ENCODE results near the gene SPOP.
"Not testable (repeated sequence)": the region's sequence is repeated elsewhere in the genome, so short reads cannot be mapped to it uniquely, and the experiment has no call there.

SPOP gene

DNA sequence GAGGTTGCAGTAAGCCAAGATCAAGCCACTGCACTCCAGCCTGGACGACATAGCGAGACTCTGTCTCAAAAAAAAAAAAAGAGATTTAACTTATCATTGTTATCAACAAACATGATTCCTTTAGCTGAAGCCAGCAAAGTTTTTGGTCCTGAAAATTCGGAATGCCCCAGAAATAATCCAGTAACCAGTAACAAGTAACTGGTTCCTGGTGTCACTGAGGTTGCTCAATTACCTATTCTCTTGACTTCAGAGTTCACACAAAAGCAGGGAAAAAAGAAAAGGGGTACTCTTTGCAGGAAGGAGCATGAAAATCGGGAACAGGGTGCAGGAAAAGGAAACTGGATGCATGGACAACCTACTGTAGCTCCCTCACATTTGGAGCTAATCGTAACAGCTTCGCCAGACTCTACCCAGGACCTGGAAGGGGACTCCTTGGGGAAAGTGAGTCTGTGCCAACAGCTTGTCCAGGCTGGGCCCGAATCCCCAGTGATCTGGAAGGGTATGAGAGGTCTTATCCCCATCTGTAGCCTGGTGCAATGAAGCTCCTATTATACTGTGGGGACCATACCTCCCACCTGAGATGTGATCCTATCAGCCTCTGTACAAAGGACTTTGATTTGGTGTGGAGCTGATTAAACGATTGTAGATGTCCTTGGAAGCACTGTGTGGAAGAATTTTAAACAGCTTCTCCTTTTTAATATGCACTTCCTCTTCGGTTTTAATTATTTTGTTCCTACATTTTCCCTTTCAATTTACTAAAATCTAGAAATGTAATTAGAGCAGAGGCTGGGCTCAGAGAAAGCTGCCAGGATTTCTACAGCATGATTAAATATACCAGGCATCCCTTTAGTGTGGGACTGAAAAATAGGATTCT, 3.4 kb upstream of the SPOP start:
- Mint-ChIP-seq H3K9me3 (ENCODE audit: low read depth) (no peaks in the 10 kb centered on the region), H3K27ac (no peak overlapping the region), H3K4me1 (ENCODE audit: low read depth) (peaks cover 21% of the 10 kb centered on the region), H3K4me3 (no peak overlapping the region), H3K36me3 (no peaks in the 10 kb centered on the region), H3K27me3 (no peaks in the 10 kb centered on the region)

DNA sequence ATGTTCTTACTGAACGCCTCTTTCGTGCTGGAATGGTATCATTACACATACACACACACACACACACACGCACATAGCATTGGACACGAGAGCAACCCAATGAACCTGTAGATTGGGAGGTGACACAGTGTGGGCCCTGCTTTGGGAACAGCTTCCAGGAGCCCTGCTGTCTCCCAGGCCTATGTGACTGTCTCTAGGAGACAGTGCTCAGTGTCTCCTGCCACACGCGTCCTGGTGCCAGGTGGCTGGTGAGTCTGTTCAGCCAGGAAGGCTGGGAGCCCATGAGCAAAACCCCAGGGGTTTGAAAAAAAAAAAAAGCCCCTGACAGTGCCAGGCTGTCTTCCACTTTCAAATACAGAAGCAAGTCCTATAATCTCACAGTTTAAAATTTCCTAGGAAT, 2.4 kb upstream of the SPOP start:
- Mint-ChIP-seq H3K27ac (no peak overlapping the region), H3K4me3 (no peak overlapping the region), H3K9me3 (ENCODE audit: low read depth) (no peaks in the 10 kb centered on the region), H3K27me3 (no peaks in the 10 kb centered on the region), H3K4me1 (ENCODE audit: low read depth) (peaks cover 31% of the 10 kb centered on the region), H3K36me3 (peaks cover under 1% of the 10 kb centered on the region)

DNA sequence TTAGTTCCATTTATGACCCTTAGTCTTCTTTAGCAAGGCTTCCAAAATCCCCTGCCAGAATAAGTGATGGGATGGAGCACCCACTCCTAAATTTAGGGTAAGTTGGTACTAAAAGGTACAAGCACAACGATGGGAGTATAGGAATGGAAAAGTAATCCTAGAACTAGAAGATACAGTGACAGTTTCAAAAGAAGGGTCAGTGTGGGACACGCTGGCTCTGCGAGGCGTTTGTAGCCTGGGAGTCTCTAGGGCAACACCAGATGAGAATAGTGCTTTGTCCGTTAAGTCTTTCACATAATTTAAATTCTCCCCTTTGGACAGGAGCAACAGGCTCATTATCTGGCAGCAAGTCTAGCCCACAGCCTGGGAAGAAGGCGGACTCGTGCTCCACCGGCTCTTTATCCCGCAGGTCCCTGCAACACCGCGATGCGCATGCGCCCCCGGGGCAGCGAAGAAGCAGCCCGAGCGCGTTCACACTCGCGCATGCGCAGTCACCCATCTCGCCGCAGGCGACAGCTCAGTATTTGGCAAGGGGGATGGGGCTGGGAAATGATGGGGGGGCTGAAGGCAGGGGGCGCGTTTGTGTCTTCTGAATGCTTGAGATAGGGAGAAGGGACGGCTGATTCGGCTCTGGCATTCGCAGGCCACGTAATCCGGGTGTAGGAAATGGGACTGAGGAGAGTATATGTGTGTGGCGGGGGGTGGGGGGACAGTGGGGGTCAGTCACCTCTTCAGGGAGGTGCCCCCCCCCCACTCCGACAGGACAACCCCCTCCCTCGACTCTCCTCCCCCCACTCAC, 564 bp downstream of the SPOP start:
- no peaks in the 10 kb centered on the region for H3K27me3 Mint-ChIP-seq

DNA sequence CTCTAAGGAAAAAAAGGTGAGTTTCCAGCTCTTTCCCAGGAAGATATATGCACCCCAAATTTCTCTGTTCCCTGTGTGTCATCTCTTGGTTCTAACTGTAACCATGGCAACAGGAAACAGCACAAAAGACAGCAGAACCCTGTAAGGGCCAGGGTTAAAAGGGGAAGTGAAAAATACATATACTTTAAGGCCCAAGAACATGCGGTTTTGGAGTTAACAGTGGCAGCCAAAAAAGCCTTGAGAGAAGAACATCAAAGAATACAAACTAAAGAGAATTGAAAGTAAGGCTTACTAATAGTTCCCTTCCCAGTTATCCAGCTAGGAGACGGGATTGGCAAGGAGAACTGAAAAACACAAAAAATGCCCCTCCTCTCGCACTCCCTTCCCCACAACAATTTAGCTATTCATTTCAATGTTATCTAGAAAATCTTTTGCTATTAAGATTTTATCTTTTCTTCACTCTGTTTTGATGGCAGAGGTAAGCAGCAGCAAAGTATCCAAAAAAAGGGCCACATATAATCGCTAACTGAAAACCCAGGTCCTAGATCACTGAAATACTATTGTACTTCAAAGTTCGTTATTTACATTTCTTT, 1.5 kb downstream of the SPOP start:
- peaks cover 12% of the 10 kb centered on the region for H3K36me3 Mint-ChIP-seq
- peak overlapping the region; percentile 98 for H3K27ac Mint-ChIP-seq
- peaks cover 57% of the 10 kb centered on the region for H3K4me1 Mint-ChIP-seq (ENCODE audit: low read depth)
- no peaks in the 10 kb centered on the region for H3K27me3 Mint-ChIP-seq
- peak overlapping the region; percentile 96 for H3K4me3 Mint-ChIP-seq
- H3K9me3 Mint-ChIP-seq (ENCODE audit: low read depth): no peaks in the 10 kb centered on the region

More for the DNA sequence above, 564 bp downstream of the SPOP start:
- no peaks in the 10 kb centered on the region for H3K9me3 Mint-ChIP-seq (ENCODE audit: low read depth)
- H3K27ac Mint-ChIP-seq: peak overlapping the region; percentile 98
- H3K4me3 Mint-ChIP-seq: peak overlapping the region; percentile 96
- peaks cover 12% of the 10 kb centered on the region for H3K36me3 Mint-ChIP-seq
- peaks cover 52% of the 10 kb centered on the region for H3K4me1 Mint-ChIP-seq (ENCODE audit: low read depth)

DNA sequence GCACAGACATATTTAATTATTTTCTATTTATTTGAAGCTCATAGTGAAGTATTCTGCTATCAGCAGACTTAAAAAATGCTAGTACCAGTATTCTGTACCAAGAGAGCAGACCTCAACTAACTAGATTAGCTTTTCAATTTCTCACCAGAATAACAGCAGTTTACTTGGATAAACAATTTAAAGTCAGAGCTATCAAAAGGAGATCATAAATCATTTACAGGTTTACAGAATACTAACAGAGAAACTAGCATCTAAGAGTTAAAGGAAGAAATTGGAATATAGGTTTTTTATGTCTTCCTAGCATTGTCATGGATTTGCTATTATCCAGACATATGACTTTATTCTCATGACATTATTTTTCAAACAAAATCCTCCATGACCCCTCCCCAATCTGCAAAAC, 3.4 kb downstream of the SPOP start:
- peak overlapping the region; percentile 98 for H3K27ac Mint-ChIP-seq
- H3K4me1 Mint-ChIP-seq (ENCODE audit: low read depth): peaks cover 73% of the 10 kb centered on the region
- H3K27me3 Mint-ChIP-seq: no peaks in the 10 kb centered on the region
- peak overlapping the region; percentile 96 for H3K4me3 Mint-ChIP-seq
- H3K9me3 Mint-ChIP-seq (ENCODE audit: low read depth): no peaks in the 10 kb centered on the region
- peaks cover 12% of the 10 kb centered on the region for H3K36me3 Mint-ChIP-seq

DNA sequence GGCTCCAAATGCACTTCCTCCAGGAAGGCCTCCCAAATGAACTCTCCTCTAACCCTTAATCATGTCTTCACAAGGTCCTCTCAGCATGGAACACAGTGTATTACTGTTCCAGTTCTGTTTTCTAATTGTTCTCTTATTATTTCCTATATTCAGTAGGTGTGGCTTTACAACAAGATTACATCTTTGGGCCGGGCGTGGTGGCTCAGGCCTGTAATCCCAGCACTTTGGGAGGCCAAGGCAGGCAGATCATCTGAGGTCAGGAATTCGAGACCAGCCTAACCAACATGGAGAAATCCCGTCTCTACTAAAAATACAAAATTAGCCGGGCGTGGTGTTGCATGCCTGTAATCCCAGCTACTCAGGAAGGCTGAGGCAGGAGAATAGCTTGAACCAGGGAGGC, 4.2 kb downstream of the SPOP start:
- H3K36me3 Mint-ChIP-seq: peaks cover 12% of the 10 kb centered on the region
- peak overlapping the region; percentile 68 for H3K27ac Mint-ChIP-seq
- not testable (repeated sequence) for H3K27me3 Mint-ChIP-seq; H3K9me3 Mint-ChIP-seq (ENCODE audit: low read depth)
- H3K4me1 Mint-ChIP-seq (ENCODE audit: low read depth): peaks cover 73% of the 10 kb centered on the region
- peak overlapping the region; percentile 51 for H3K4me3 Mint-ChIP-seq

DNA sequence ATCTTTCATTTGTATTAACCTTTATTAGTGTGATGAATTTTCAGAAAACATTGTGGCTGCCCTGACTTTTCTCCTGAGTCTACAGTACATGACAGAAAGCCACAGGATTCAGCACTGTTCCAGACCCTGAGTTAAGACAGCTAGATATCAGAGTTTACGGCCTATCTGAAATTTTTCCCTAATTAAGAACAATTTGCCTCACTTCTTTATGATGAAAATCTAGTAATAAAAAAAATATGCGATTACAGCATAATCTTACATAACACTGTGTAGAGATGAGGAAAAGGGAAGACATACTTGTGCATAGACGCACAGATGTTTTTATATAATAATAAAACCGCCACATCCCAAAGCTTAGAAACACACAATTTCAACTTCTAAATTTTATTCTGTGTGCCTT, 7.3 kb downstream of the SPOP start:
- peaks cover 12% of the 10 kb centered on the region for H3K36me3 Mint-ChIP-seq
- no peaks in the 10 kb centered on the region for H3K9me3 Mint-ChIP-seq (ENCODE audit: low read depth)
- no peak overlapping the region for H3K27ac Mint-ChIP-seq
- H3K27me3 Mint-ChIP-seq: no peaks in the 10 kb centered on the region
- peaks cover 69% of the 10 kb centered on the region for H3K4me1 Mint-ChIP-seq (ENCODE audit: low read depth)
- H3K4me3 Mint-ChIP-seq: no peak overlapping the region

DNA sequence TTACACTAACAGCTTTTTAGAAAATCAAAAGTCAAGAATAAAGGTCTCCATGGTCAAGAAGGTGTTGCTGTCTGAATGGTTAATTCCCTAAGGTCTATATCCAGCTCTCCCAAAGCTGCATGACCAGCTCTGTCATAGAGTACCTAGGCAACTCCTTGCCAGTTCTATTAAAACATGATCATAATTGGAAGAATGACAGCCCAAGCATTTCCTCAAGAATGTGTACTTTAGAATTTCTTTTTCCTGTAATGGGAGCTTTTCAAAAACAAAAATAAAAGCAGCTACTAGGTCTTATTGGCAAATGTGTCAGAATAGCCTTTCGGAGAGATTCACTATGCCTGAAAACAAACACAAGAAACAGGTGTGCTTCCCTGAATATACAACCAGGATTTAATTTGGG, 7.9 kb downstream of the SPOP start:
- H3K27me3 Mint-ChIP-seq: no peaks in the 10 kb centered on the region
- H3K27ac Mint-ChIP-seq: peak overlapping the region; percentile 50
- peaks cover 63% of the 10 kb centered on the region for H3K4me1 Mint-ChIP-seq (ENCODE audit: low read depth)
- H3K9me3 Mint-ChIP-seq (ENCODE audit: low read depth): no peaks in the 10 kb centered on the region
- peak overlapping the region; percentile 1 for H3K4me3 Mint-ChIP-seq
- H3K36me3 Mint-ChIP-seq: peaks cover 9% of the 10 kb centered on the region

DNA sequence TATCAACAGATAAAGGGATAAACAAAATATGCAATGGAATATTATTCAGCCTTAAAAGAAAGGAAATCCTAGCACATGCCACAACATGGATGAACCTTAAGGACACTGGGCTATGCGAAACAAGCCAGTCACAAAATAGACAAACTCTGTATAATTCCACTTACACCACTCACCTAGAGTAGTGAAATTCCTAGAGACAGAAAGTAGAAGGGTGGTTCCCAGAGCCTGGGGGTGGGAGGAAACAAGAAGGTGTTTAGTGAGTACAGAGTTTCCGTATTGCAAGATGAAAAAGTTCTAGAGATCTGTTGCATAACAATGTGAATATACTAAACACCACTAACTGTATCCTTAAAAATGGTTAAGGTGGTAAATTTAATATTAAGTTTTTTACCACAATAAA, 10.0 kb downstream of the SPOP start:
- H3K4me1 Mint-ChIP-seq (ENCODE audit: low read depth): peaks cover 65% of the 10 kb centered on the region
- H3K36me3 Mint-ChIP-seq: peaks cover 7% of the 10 kb centered on the region
- H3K9me3 Mint-ChIP-seq (ENCODE audit: low read depth): no peaks in the 10 kb centered on the region
- H3K27ac Mint-ChIP-seq: peak overlapping the region; percentile 8
- no peak overlapping the region for H3K4me3 Mint-ChIP-seq
- no peaks in the 10 kb centered on the region for H3K27me3 Mint-ChIP-seq

DNA sequence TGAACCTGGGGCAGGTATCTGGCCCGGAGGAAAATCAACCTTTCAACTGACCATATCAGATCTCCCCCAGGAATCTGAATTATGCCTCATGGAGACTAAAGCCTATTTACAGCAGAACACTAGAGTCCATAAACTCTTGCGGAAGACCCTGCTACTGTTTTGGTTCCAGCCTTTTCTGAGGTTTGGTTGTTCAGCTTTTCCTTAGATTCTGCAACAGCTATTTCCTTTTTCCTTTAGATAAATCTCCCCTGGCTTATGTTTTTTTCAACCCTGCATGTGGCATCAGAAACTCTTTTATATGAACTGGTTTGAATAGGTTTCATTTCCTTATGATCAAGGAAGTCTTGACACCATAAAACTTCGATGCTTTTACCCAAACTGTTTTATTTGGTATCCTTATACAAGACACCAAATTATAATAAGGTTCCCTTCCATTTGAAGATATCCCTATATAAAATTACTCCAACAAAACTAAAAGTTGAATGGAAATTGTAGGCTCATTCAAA, 13.1 kb downstream of the SPOP start:
- Mint-ChIP-seq H3K4me3 (no peak overlapping the region), H3K4me1 (ENCODE audit: low read depth) (peaks cover 56% of the 10 kb centered on the region), H3K9me3 (ENCODE audit: low read depth) (no peaks in the 10 kb centered on the region), H3K27me3 (no peaks in the 10 kb centered on the region), H3K36me3 (peaks cover 14% of the 10 kb centered on the region), H3K27ac (no peak overlapping the region)

DNA sequence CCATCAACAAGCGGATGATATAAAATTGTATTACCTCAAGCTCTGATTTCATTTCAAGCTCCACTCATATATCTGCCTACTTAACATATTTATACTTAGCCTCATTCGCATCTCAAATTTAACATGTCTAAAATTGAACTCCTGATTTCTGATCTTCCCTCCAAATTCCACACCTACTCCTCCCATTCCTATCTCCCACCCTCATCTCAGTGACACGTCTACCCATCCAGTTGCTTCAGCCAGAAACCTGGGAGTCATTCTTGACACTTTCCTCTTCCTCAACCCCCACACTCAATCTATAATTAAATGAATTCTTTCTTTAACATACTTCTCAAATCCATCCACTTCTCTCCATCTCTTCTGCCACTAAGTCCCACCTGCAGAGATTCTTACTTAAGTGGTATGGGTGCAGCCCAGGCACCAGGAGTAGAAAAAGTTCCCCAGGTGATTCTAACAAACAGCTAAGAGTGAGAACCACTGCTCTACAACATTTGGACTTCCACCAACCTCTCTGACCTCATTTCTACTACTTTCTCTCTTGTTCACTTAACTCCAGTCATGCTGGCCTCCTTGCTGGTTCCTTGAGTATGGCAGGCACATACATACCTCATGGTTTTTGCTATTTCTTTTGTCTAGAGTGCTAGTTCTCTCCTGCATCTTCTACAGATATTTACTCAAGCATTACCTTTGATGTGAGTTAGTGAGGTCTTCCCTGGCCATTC, 18.1 kb downstream of the SPOP start:
- Mint-ChIP-seq H3K27ac (peak overlapping the region; percentile 18), H3K36me3 (peaks cover 21% of the 10 kb centered on the region), H3K4me3 (no peak overlapping the region)

DNA sequence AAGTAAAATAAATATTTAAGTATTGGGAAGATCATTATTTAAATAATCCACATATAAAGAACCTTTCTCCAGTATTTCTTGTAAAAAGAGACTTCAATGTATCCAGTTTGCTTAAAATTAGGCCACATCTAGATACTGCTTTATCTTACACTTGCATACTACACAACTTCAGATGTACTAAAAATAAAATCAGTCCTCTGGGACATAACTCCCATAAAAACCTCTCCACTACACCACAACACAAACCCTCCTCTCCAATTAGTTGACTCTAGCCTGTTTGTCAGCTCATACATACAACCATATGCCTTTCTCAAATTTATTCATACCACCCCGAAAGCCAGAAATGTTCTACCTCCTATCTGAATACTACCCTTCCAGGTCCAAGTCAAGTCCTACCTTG, 21.6 kb downstream of the SPOP start:
- H3K27ac Mint-ChIP-seq: peak overlapping the region; percentile 2
- peaks cover 61% of the 10 kb centered on the region for H3K4me1 Mint-ChIP-seq (ENCODE audit: low read depth)
- H3K36me3 Mint-ChIP-seq: peaks cover 12% of the 10 kb centered on the region
- no peak overlapping the region for H3K4me3 Mint-ChIP-seq
- H3K27me3 Mint-ChIP-seq: no peaks in the 10 kb centered on the region
- H3K9me3 Mint-ChIP-seq (ENCODE audit: low read depth): no peaks in the 10 kb centered on the region

More for the DNA sequence above, 18.1 kb downstream of the SPOP start:
- peaks cover 60% of the 10 kb centered on the region for H3K4me1 Mint-ChIP-seq (ENCODE audit: low read depth)
- H3K9me3 Mint-ChIP-seq (ENCODE audit: low read depth): no peaks in the 10 kb centered on the region
- H3K27me3 Mint-ChIP-seq: no peaks in the 10 kb centered on the region

DNA sequence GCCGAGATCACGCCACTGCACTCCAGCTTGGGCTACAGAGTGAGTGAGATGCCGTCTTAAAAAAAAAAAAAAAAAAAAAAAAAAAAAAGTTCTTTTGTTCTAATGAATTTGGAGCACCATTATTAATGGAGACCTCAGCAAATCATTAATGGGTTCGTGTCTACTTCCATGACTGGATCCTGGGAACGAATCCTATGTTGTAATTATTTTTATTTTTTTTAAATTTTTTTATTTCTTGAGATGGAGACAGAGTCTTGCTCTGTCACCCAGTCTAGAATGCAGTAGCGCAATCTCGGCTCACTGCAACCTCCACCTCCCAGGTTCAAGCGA, 30.7 kb downstream of the SPOP start:
- H3K4me1 Mint-ChIP-seq (ENCODE audit: low read depth): peaks cover 66% of the 10 kb centered on the region
- H3K36me3 Mint-ChIP-seq: peaks cover 10% of the 10 kb centered on the region
- no peaks in the 10 kb centered on the region for H3K27me3 Mint-ChIP-seq
- H3K9me3 Mint-ChIP-seq (ENCODE audit: low read depth): no peaks in the 10 kb centered on the region
- peak overlapping the region; percentile 90 for H3K27ac Mint-ChIP-seq
- no peak overlapping the region for H3K4me3 Mint-ChIP-seq

DNA sequence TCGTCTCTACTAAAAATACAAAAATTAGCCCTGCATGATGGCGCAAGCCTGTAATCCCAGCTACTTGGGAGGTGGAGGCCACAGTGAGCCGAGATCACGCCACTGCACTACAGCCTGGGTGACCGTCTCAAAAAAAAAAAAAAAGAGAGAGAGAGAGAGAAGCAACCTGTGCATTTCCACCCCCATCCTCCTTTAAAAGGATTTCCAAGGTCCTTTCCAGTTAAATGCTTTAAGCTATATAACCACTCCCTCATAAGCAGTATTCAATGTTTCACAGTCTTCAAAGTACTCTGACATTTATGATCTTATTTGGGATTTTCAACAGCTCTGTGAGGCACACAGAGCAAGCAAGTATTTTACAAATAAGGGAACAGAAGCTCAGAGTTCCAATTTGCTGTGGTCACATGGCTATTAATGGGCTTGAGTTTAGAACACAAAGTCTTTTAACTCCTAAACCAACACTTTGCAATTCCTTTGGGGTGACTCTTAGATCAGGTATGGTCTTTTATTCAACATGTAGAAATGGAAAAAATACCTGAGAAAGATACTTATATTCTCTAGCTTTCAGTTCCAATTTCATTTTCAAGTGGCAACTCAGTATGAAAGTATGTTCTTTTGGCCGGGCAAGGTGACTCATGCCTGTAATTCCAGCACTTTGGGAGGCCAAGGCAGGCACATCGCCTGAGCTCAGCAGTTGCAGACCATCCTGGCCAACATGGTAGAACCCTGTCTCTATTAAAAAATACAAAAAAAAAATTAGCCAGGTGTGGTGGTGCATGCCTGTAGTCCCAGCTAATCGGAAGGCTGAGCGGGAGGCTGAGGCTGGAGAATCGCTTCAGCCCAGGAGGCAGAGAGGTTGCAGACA, 31.3 kb downstream of the SPOP start:
- peak overlapping the region; percentile 90 for H3K27ac Mint-ChIP-seq
- no peaks in the 10 kb centered on the region for H3K9me3 Mint-ChIP-seq (ENCODE audit: low read depth)
- H3K27me3 Mint-ChIP-seq: no peaks in the 10 kb centered on the region
- peaks cover 63% of the 10 kb centered on the region for H3K4me1 Mint-ChIP-seq (ENCODE audit: low read depth)
- H3K36me3 Mint-ChIP-seq: peaks cover 10% of the 10 kb centered on the region
- peak overlapping the region; percentile 68 for H3K4me3 Mint-ChIP-seq

All from activated naive CD8-positive, alpha-beta T cell (primary cell).